A549 (cell line): ENCODE results near the gene PRKRIP1. TPM values are rescaled to one million over a fixed set of nuclear protein-coding genes. Genes with fewer than 3 reads are reported as not detected.
"Not testable (repeated sequence)": the region's sequence is repeated elsewhere in the genome, so short reads cannot be mapped to it uniquely, and the experiment has no call there.

Experiments
- ATAC-seq, 2 experiments: fragments of 200-7000 bp in 1 of 2; fragments of >200 bp in 1 of 2; cut with Nextera tagmentation in 1 of 2; cut with Tn5 transposase in 1 of 2; 3 replicates each; pipeline versions ENCODE4 v1.8.0 to v1.9.1; 2018 to 2020; ENCODE audit warnings: mild to moderate bottlenecking in 1 of 2, moderate library complexity in 1 of 2
- CTCF ChIA-PET: fragments of 300-600 bp; sonication (Branson Sonifier 250); formaldehyde crosslinking; extraction: SDS; loops from one replicate; lab custom pipeline; 2021; ENCODE audit warnings: antibody characterized with exemption, inconsistent platforms; lab: Yijun Ruan, JAX
- POLR2A ChIA-PET: fragments of 350-600 bp; formaldehyde crosslinking; extraction: SDS; loops from one replicate; lab custom pipeline; 2021; ENCODE audit warnings: antibody characterized with exemption, inconsistent platforms; lab: Yijun Ruan, JAX
- DNase-seq, 2 experiments: peaks; one replicate each; pipeline versions ENCODE4 v3.0.0 to v3.0.0-alpha.2; 2011 to 2016; ENCODE audit warnings: low read depth in 1 of 2, low spot score in 1 of 2
- FAIRE-seq: peaks from 2 replicates; lab custom pipeline; 2011; peaks lifted over from hg19 to GRCh38; lab: Jason Lieb, UNC
- H3K27ac ChIP-seq, 2 experiments: fragments of >200 bp; sonication (Bioruptor Twin); formaldehyde crosslinking; 3 replicates each; pipeline ENCODE4 v1.5.1; 2016 to 2017
- H3K4me1 ChIP-seq: fragments of >200 bp; sonication (Bioruptor Twin); formaldehyde crosslinking; 3 replicates; pipeline ENCODE4 v1.6.1; 2016
- H3K4me2 ChIP-seq: fragments of >200 bp; sonication (Bioruptor Twin); formaldehyde crosslinking; 3 replicates; pipeline ENCODE4 v1.6.1; 2016
- H3K4me3 ChIP-seq: fragments of >200 bp; sonication (Bioruptor Twin); formaldehyde crosslinking; 3 replicates; pipeline ENCODE4 v1.5.1; 2016
- H3K9me3 ChIP-seq: fragments of >200 bp; sonication (Bioruptor Twin); formaldehyde crosslinking; 3 replicates; pipeline ENCODE4 v1.6.1; 2016
- BHLHE40 ChIP-seq: IDR thresholded peaks from 2 replicates; pipeline ENCODE4 v1.6.1; 2012; ENCODE audit warnings: low read depth, low read length, inconsistent platforms
- CBX2 ChIP-seq: fragments of 200-600 bp; sonication (generic); IDR thresholded peaks from 2 replicates; pipeline ENCODE4 v1.6.1; 2016; ENCODE audit warnings: low read depth, mild to moderate bottlenecking, borderline replicate concordance
- CEBPB ChIP-seq, 2 experiments: fragments of >200 bp in 1 of 2; sonication (Bioruptor Twin) in 1 of 2; formaldehyde crosslinking in 1 of 2; IDR thresholded peaks; 2 replicates each; pipeline ENCODE4 v1.6.1; 2012 to 2016
- EHF ChIP-seq: fragments of 250-450 bp; sonication (Bioruptor Pico); IDR thresholded peaks from 2 replicates; pipeline ENCODE4 v1.5.0; 2020; ENCODE audit warnings: mild to moderate bottlenecking
- EP300 ChIP-seq, 2 experiments: fragments of >200 bp; sonication (Bioruptor Twin); formaldehyde crosslinking; IDR thresholded peaks; 2 replicates in 1 of 2; 3 replicates in 1 of 2; pipeline ENCODE4 v1.6.1; 2016 to 2017
- ESRRA ChIP-seq: fragments of 150-350 bp; IDR thresholded peaks from 2 replicates; pipeline ENCODE4 v1.6.1; 2014; ENCODE audit warnings: mild to moderate bottlenecking, low read length, borderline replicate concordance
- FOSL2 ChIP-seq, 2 experiments: fragments of 450-650 bp in 1 of 2; fragments of >200 bp in 1 of 2; sonication (Bioruptor Twin) in 1 of 2; formaldehyde crosslinking; IDR thresholded peaks; 2 replicates each; pipeline versions ENCODE4 v1.5.0 to v1.6.1; 2016 to 2020; ENCODE audit warnings: mild to moderate bottlenecking in 1 of 2, moderate library complexity in 1 of 2
- HEYL ChIP-seq: fragments of 250-450 bp; sonication (Bioruptor Pico); IDR thresholded peaks from 2 replicates; pipeline ENCODE4 v1.8.0; 2021; ENCODE audit warnings: mild to moderate bottlenecking, moderate library complexity
- HOXB13 ChIP-seq: fragments of 250-450 bp; sonication (Bioruptor Pico); IDR thresholded peaks from 2 replicates; pipeline ENCODE4 v1.5.0; 2020; ENCODE audit warnings: low read depth, mild to moderate bottlenecking, moderate library complexity
- MAZ ChIP-seq: fragments of 150-350 bp; IDR thresholded peaks from 2 replicates; pipeline ENCODE4 v1.6.1; 2014; ENCODE audit warnings: antibody characterized with exemption, low read depth, low read length, borderline replicate concordance
- MYC ChIP-seq: IDR thresholded peaks from 2 replicates; pipeline ENCODE4 v1.6.1; 2012; ENCODE audit warnings: mild to moderate bottlenecking, inconsistent platforms, low read length, improper control_type of control experiment, borderline replicate concordance
- PHF8 ChIP-seq: fragments of 200-600 bp; sonication (generic); IDR thresholded peaks from 2 replicates; pipeline ENCODE4 v1.6.1; 2016; ENCODE audit warnings: low read depth, mild to moderate bottlenecking, antibody characterized with exemption, moderate library complexity, borderline replicate concordance
- RARB ChIP-seq: fragments of 250-450 bp; sonication (Bioruptor Pico); IDR thresholded peaks from 2 replicates; pipeline ENCODE4 v1.8.0; 2021; ENCODE audit warnings: mild to moderate bottlenecking, moderate library complexity
- RCOR1 ChIP-seq: fragments of 150-350 bp; IDR thresholded peaks from 2 replicates; pipeline ENCODE4 v1.6.1; 2014; ENCODE audit warnings: antibody characterized with exemption, low read length, low read depth
- RFX5 ChIP-seq: fragments of 450-650 bp; IDR thresholded peaks from 2 replicates; pipeline ENCODE4 v1.7.1; 2014; ENCODE audit warnings: antibody characterized with exemption, mild to moderate bottlenecking, moderate library complexity
- RNF2 ChIP-seq: fragments of 200-600 bp; sonication (generic); IDR thresholded peaks from 2 replicates; pipeline ENCODE4 v1.6.1; 2016; ENCODE audit warnings: low read depth, mild to moderate bottlenecking, antibody characterized with exemption, moderate library complexity, borderline replicate concordance
- TFCP2L1 ChIP-seq: fragments of 250-450 bp; sonication (Bioruptor Pico); IDR thresholded peaks from 2 replicates; pipeline ENCODE4 v1.5.0; 2021; ENCODE audit warnings: mild to moderate bottlenecking
- ZC3H11A ChIP-seq: fragments of 450-650 bp; IDR thresholded peaks from 2 replicates; pipeline ENCODE4 v1.6.1; 2014; ENCODE audit warnings: antibody characterized with exemption, mild to moderate bottlenecking
- ZFP36 ChIP-seq: fragments of 450-650 bp; IDR thresholded peaks from 2 replicates; pipeline ENCODE4 v1.6.1; 2014; ENCODE audit warnings: borderline replicate concordance; ENCODE audit not compliant: partially characterized antibody
- ZSCAN20 ChIP-seq: fragments of 250-450 bp; sonication (Bioruptor Pico); IDR thresholded peaks from 2 replicates; pipeline ENCODE4 v1.8.0; 2022; ENCODE audit warnings: mild to moderate bottlenecking, moderate library complexity
- WGBS: methylation state at CpG from one replicate; pipeline ENCODE4 v1.1.6; 2017; ENCODE audit errors: missing lambda C conversion rate; 5-methylcytosine and 5-hydroxymethylcytosine counted together
- polyA plus RNA-seq, 4 experiments: library from polyadenylated mRNA; depleted of rRNA in 3 of 4; stranded (reverse); fragments of >200 nt; fragmentation: RNase III in 1 of 4; extraction: RNeasy Plus Mini Kit Qiagen cat#74134 plus additional on column Dnase treatment in 1 of 4; gene quantifications; 2 replicates in 3 of 4; 3 replicates in 1 of 4; pipeline ENCODE4 v1.2.3, GENCODE V29; 2011 to 2017
- TF ChIP-seq, protein P1 (sequence below): fragments of 450-650 bp; IDR thresholded peaks from 2 replicates; pipeline ENCODE4 v1.6.1; 2014; ENCODE audit warnings: antibody characterized with exemption
- TF ChIP-seq, protein P2 (sequence below): fragments of >200 bp; sonication (Bioruptor Twin); formaldehyde crosslinking; IDR thresholded peaks from 3 replicates; pipeline ENCODE4 v1.5.1; 2016
- TF ChIP-seq, protein P3 (sequence below): IDR thresholded peaks from 2 replicates; pipeline ENCODE4 v1.6.1; 2012

Gene PRKRIP1
- polyA plus RNA-seq, 2 of the 4 experiments (the other 2 are of a cell fraction): 15.4 to 24.1 TPM

DNA sequence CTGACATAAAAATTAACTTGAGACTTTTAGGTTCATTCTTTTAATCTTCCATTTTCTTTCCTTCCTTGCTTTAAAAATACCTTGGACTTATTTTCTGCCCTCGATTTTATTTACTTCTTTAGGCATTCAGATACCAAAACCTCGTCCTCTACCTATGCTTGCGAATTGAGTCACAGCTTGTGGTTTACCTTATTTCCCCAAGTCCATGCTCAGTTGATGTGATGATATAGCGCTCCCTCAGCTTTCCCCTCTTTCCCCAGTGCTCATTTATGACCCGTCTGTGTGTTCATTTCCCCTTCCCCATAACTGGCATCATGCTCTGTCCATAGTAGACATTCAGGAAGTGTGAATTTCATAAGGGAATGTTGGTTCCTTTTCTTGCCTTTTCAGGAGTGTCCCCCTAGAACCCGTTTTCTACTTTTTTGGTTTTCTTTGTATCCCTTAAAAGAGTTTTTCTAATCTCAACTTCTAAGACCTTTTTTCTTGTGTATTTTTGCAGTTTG, 19.1 kb upstream of the PRKRIP1 start (continued):
- TF ChIP-seq ESRRA (no peak), ZFP36 (no peak), PHF8 (no peak), HOXB13 (CRISPR knock-in tag) (no peak), ZSCAN20 (CRISPR knock-in tag) (no peak)

DNA sequence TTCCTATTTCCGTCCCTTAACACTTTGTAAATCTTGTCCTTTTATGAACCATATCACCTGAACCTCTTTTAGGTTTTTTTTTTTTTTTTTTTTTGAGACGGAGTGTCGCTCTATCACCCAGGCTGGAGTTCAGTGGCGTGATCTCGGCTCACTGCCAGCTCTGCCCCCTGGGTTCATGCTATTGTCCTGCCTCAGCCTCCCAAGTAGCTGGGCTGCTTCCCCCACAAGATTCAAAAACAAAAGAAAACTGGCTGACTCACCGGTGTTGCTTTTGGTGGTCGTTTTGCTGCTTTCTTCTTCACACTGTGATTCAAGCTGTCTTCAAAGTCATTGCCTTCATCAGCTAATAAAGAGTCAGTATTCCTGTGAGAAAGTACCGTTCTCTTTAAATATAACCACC, 15.3 kb upstream of the PRKRIP1 start:
- 83% methylated on average over 8 of the region's 8 CpGs for WGBS
- POLR2A ChIA-PET: not testable (repeated sequence)

DNA sequence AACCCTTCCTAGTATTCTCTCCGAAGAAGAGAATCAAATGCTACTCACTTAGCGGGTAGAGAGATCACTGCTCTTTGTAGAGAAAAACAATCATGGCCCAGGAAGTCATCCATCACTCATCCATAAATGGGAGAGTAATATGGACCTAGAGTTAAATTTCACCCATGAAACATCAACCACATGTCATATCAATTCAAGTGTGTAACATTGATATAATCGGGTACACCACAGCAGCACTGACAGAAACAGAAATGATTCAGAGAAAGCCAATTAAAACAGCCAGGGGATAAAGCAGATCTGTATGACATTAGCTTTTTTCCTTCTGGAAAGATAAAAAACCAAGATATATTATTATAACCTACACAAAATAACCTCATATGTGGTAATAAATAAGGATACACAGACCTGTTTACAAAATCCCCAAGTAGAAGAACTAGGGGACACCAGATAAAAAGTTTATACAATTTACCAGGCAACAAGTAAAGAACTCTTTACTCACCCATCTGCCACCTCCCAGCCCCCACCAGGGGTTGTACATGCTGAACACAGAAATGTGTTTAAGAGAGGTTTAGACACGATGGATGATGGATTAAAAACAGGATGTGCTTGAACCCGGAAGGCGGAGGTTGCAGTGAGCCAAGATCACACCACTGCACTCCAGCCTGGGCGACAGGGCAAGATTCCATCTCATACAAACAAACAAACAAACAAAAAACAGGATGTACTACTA, 14.3 kb upstream of the PRKRIP1 start:
- 86% methylated on average over 6 of the region's 7 CpGs for WGBS
- DNase-seq, ATAC-seq, H3K9me3 ChIP-seq, H3K4me3 ChIP-seq, H3K4me2 ChIP-seq, CTCF ChIA-PET, FAIRE-seq, H3K4me1 ChIP-seq, H3K27ac ChIP-seq: not testable (repeated sequence)
- POLR2A ChIA-PET: interaction anchor here (0.7 kb wide), 1 partner anchor 525 kb away, joined by 3 read pairs; no protein-coding TSS in a partner anchor

More for the DNA sequence above, 15.3 kb upstream of the PRKRIP1 start:
- not testable (repeated sequence) for H3K9me3 ChIP-seq, H3K4me1 ChIP-seq, H3K4me2 ChIP-seq, FAIRE-seq, H3K27ac ChIP-seq, ATAC-seq, H3K4me3 ChIP-seq, DNase-seq
- CTCF ChIA-PET: interaction anchor here (0.6 kb wide), 1 partner anchor 922 kb away, joined by 3 read pairs; no protein-coding TSS in a partner anchor

DNA sequence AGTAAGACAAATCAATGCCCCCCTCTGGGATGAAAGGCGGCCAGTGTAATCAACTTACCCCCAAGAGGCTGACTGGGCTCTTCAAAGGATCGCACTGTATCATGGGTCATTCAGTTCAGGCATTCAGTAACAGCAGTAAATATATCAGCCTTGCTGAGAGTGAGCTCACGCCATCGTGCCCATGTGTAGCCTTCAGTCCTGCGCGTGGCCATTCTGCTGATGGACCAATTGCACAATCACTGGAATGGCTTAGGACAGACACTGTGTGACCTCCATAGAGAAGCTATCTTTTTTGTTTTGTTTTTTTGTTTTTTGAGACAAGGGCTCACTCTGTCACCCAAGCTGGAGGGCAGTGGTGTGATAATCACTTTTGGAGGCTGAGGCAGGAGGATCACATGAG, 9.1 kb upstream of the PRKRIP1 start:
- FAIRE-seq: no peak
- no peak overlapping the region for H3K4me3 ChIP-seq
- TF ChIP-seq TFCP2L1 (no peak), CEBPB (IDR thresholded peaks at IDR 0.05) (peak in 1 of 2 experiments; percentile 55; a peak in 2 of 4 replicates)
- no peaks in the 10 kb centered on the region for H3K4me1 ChIP-seq
- ATAC-seq: no peak
- ChIA-PET POLR2A (no interaction called here), CTCF (interaction anchor here (0.9 to 3.7 kb wide), 4 partner anchors 9 to 837 kb away, joined by 3 to 78 read pairs (median 4); partner anchors contain the start of gene PRKRIP1)
- no peak for DNase-seq
- WGBS: 92% methylated on average over 6 of the region's 6 CpGs
- H3K4me2 ChIP-seq: no peak overlapping the region
- H3K9me3 ChIP-seq: no peaks in the 10 kb centered on the region
- H3K27ac ChIP-seq: no peak overlapping the region

DNA sequence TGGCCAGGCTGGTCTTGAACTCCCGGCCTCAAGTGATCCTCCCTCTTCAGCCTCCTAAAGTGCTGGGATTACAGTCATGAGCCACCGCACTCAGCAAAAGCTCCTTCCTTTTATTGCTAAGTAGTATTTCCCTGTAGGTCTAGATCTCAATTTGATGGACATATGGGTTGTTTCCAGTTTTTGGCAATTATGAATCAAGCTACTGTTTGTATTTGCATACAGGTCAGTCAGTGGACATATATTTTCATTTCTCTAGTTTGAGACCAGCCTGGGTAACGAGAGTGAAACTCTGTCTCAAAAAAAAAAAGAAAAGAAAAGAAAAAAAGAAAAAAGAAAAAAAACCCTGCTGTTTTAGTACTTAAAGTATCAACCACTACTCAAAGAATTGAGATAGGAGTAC, 6.4 kb upstream of the PRKRIP1 start:
- DNase-seq: no peak
- no peaks in the 10 kb centered on the region for H3K9me3 ChIP-seq
- TF ChIP-seq MAZ (no peak), RFX5 (no peak), FOSL2 (IDR thresholded peaks at IDR 0.05) (no peak), FOSL2 (CRISPR knock-in tag; IDR thresholded peaks at IDR 0.05) (no peak), EP300 (IDR thresholded peaks at IDR 0.05) (no peak), CBX2 (no peak), BHLHE40 (no peak), ZSCAN20 (CRISPR knock-in tag) (no peak), ZC3H11A (no peak), RCOR1 (no peak), MYC (no peak), RARB (CRISPR knock-in tag) (no peak), EHF (CRISPR knock-in tag) (no peak), RNF2 (no peak), HEYL (CRISPR knock-in tag) (no peak)
- TF ChIP-seq, protein P1, sequence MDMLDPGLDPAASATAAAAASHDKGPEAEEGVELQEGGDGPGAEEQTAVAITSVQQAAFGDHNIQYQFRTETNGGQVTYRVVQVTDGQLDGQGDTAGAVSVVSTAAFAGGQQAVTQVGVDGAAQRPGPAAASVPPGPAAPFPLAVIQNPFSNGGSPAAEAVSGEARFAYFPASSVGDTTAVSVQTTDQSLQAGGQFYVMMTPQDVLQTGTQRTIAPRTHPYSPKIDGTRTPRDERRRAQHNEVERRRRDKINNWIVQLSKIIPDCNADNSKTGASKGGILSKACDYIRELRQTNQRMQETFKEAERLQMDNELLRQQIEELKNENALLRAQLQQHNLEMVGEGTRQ: no peak
- TF ChIP-seq, protein P2, sequence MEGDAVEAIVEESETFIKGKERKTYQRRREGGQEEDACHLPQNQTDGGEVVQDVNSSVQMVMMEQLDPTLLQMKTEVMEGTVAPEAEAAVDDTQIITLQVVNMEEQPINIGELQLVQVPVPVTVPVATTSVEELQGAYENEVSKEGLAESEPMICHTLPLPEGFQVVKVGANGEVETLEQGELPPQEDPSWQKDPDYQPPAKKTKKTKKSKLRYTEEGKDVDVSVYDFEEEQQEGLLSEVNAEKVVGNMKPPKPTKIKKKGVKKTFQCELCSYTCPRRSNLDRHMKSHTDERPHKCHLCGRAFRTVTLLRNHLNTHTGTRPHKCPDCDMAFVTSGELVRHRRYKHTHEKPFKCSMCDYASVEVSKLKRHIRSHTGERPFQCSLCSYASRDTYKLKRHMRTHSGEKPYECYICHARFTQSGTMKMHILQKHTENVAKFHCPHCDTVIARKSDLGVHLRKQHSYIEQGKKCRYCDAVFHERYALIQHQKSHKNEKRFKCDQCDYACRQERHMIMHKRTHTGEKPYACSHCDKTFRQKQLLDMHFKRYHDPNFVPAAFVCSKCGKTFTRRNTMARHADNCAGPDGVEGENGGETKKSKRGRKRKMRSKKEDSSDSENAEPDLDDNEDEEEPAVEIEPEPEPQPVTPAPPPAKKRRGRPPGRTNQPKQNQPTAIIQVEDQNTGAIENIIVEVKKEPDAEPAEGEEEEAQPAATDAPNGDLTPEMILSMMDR: no peak
- TF ChIP-seq, protein P3, sequence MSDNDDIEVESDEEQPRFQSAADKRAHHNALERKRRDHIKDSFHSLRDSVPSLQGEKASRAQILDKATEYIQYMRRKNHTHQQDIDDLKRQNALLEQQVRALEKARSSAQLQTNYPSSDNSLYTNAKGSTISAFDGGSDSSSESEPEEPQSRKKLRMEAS: no peak
- TF ChIP-seq, all 56 proteins: peak for 0
- Histone ChIP-seq H3K4me2 (no peak overlapping the region), H3K4me1 (no peaks in the 10 kb centered on the region), H3K4me3 (no peak overlapping the region), H3K27ac (no peak overlapping the region)
- FAIRE-seq: no peak
- ChIA-PET POLR2A (interaction anchor here (0.7 kb wide), 1 partner anchor 116 kb away, joined by 4 read pairs; no protein-coding TSS in a partner anchor), CTCF (interaction anchor here (0.6 to 3.7 kb wide), 9 partner anchors 17 to 374 kb away, joined by 3 to 78 read pairs (median 4); partner anchors contain the start of gene SH2B2)
- WGBS: 74% methylated on average over 3 of the region's 3 CpGs
- ATAC-seq: no peak
